ENCODE data around the gene CDK14.

DNA sequence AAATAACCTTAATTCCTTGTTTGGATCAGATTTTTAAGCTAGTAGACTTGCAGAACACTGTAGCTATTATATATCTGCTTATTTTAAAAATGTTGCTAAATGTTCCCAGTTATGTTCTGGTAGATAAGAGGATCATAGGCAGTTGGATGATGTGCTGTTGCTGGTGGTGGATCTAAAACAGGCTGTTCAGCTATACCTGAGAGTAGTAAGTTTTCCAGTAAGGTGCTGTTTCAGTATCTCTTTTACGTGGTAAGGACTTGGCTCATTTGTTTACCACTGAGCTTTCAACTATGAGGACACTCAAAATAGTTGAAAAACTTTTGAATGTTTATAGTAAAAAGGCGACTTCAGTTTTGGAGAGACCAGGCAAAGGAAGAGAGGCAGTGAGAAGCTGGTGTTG lies 180.9 kb downstream of the CDK14 start:
- TF ChIP-seq POLR2A (IDR thresholded peaks at IDR 0.05): no peak
- TF ChIP-seq, protein P1, sequence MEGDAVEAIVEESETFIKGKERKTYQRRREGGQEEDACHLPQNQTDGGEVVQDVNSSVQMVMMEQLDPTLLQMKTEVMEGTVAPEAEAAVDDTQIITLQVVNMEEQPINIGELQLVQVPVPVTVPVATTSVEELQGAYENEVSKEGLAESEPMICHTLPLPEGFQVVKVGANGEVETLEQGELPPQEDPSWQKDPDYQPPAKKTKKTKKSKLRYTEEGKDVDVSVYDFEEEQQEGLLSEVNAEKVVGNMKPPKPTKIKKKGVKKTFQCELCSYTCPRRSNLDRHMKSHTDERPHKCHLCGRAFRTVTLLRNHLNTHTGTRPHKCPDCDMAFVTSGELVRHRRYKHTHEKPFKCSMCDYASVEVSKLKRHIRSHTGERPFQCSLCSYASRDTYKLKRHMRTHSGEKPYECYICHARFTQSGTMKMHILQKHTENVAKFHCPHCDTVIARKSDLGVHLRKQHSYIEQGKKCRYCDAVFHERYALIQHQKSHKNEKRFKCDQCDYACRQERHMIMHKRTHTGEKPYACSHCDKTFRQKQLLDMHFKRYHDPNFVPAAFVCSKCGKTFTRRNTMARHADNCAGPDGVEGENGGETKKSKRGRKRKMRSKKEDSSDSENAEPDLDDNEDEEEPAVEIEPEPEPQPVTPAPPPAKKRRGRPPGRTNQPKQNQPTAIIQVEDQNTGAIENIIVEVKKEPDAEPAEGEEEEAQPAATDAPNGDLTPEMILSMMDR (IDR thresholded peaks at IDR 0.05): no peak
- no peak for TF ChIP-seq EP300 (IDR thresholded peaks at IDR 0.05)
